Skeletal muscle satellite cell (primary cell): ENCODE results near the gene GAP43.

Experiments
- H3K27me3 ChIP-seq: 2 replicates; pipeline ENCODE4 v1.7.0; 2013; ENCODE audit warnings: low read length; ENCODE audit not compliant: control insufficient read depth, insufficient read depth
- H3K36me3 ChIP-seq: 2 replicates; pipeline ENCODE4 v1.7.0; 2013; ENCODE audit warnings: mild to moderate bottlenecking, control low read depth, low read length; ENCODE audit not compliant: insufficient read depth
- H3K4me1 ChIP-seq: 2 replicates; pipeline ENCODE4 v1.7.0; 2013; ENCODE audit warnings: low read length; ENCODE audit not compliant: control insufficient read depth, insufficient read depth
- H3K4me2 ChIP-seq: 2 replicates; pipeline ENCODE4 v1.7.0; 2013; ENCODE audit warnings: mild to moderate bottlenecking, low read length
- H3K4me3 ChIP-seq: 2 replicates; pipeline ENCODE4 v1.7.0; 2013; ENCODE audit warnings: low read length
- H3K9ac ChIP-seq: 2 replicates; pipeline ENCODE4 v1.7.0; 2013; ENCODE audit warnings: mild to moderate bottlenecking, low read depth, low read length, moderate library complexity
- H3K9me3 ChIP-seq: replicated peaks from 2 replicates; pipeline ENCODE4 v1.7.0; 2013; ENCODE audit warnings: mild to moderate bottlenecking, control low read depth, low read length

Gene GAP43

GRCh38 chr3:115652738-115653137 lies 29.4 kb downstream of the GAP43 start:
- Histone ChIP-seq H3K27me3 (no peaks in the 10 kb centered on the region), H3K4me2 (no peak overlapping the region), H3K36me3 (no peaks in the 10 kb centered on the region), H3K9me3 (no peaks in the 10 kb centered on the region), H3K4me1 (peaks cover 21% of the 10 kb centered on the region), H3K9ac (no peak overlapping the region), H3K4me3 (no peak overlapping the region)

GRCh38 chr3:115655761-115656282 lies 32.5 kb downstream of the GAP43 start:
- Histone ChIP-seq H3K9ac (no peak overlapping the region), H3K36me3 (no peaks in the 10 kb centered on the region), H3K27me3 (no peaks in the 10 kb centered on the region), H3K4me1 (peaks cover 29% of the 10 kb centered on the region), H3K4me3 (no peak overlapping the region), H3K4me2 (no peak overlapping the region), H3K9me3 (no peaks in the 10 kb centered on the region)

- H3K4me2 ChIP-seq = peak overlapping the region; percentile 1
- H3K9ac ChIP-seq = peak overlapping the region; percentile 96
- H3K4me1 ChIP-seq = peaks cover 29% of the 10 kb centered on the region
- no peaks in the 10 kb centered on the region for H3K27me3 ChIP-seq
- no peaks in the 10 kb centered on the region for H3K9me3 ChIP-seq
- no peak overlapping the region for H3K4me3 ChIP-seq
- H3K36me3 ChIP-seq = no peaks in the 10 kb centered on the region
Measured at GRCh38 chr3:115657168-115657567, 33.9 kb downstream of the GAP43 start.

GRCh38 chr3:115658032-115658336 lies 34.7 kb downstream of the GAP43 start:
- peak overlapping the region; percentile 72 for H3K4me3 ChIP-seq
- no peaks in the 10 kb centered on the region for H3K9me3 ChIP-seq
- no peaks in the 10 kb centered on the region for H3K27me3 ChIP-seq
- H3K4me1 ChIP-seq = peaks cover 29% of the 10 kb centered on the region
- peak overlapping the region; percentile 90 for H3K4me2 ChIP-seq
- no peaks in the 10 kb centered on the region for H3K36me3 ChIP-seq
- H3K9ac ChIP-seq = peak overlapping the region; percentile 96

GRCh38 chr3:115658337-115659181 lies 35.2 kb downstream of the GAP43 start:
- Histone ChIP-seq H3K9me3 (no peaks in the 10 kb centered on the region), H3K36me3 (no peaks in the 10 kb centered on the region), H3K4me3 (peak overlapping the region; percentile 72), H3K4me1 (peaks cover 29% of the 10 kb centered on the region), H3K27me3 (no peaks in the 10 kb centered on the region), H3K4me2 (peak overlapping the region; percentile 90), H3K9ac (peak overlapping the region; percentile 96)

GRCh38 chr3:115659253-115660220 lies 36.2 kb downstream of the GAP43 start:
- Histone ChIP-seq H3K9me3 (no peaks in the 10 kb centered on the region), H3K9ac (peak overlapping the region; percentile 96), H3K4me1 (peaks cover 29% of the 10 kb centered on the region), H3K4me2 (peak overlapping the region; percentile 90), H3K4me3 (peak overlapping the region; percentile 72), H3K36me3 (no peaks in the 10 kb centered on the region), H3K27me3 (no peaks in the 10 kb centered on the region)

GRCh38 chr3:115660646-115661337 lies 37.5 kb downstream of the GAP43 start:
- H3K36me3 ChIP-seq = no peaks in the 10 kb centered on the region
- no peaks in the 10 kb centered on the region for H3K27me3 ChIP-seq
- H3K4me3 ChIP-seq = no peak overlapping the region
- peaks cover 31% of the 10 kb centered on the region for H3K4me1 ChIP-seq
- no peaks in the 10 kb centered on the region for H3K9me3 ChIP-seq
- H3K9ac ChIP-seq = no peak overlapping the region
- no peak overlapping the region for H3K4me2 ChIP-seq

GRCh38 chr3:115662356-115662755 lies 39.0 kb downstream of the GAP43 start:
- H3K4me2 ChIP-seq = no peak overlapping the region
- no peaks in the 10 kb centered on the region for H3K9me3 ChIP-seq
- H3K9ac ChIP-seq = no peak overlapping the region
- H3K4me1 ChIP-seq = peaks cover 43% of the 10 kb centered on the region
- H3K27me3 ChIP-seq = no peaks in the 10 kb centered on the region
- H3K4me3 ChIP-seq = no peak overlapping the region
- H3K36me3 ChIP-seq = no peaks in the 10 kb centered on the region

- Histone ChIP-seq H3K4me1 (peaks cover 40% of the 10 kb centered on the region), H3K36me3 (no peaks in the 10 kb centered on the region), H3K4me2 (no peak overlapping the region), H3K9ac (no peak overlapping the region), H3K4me3 (no peak overlapping the region), H3K27me3 (no peaks in the 10 kb centered on the region), H3K9me3 (no peaks in the 10 kb centered on the region)
Measured at GRCh38 chr3:115663414-115663813, 40.1 kb downstream of the GAP43 start.

GRCh38 chr3:115666081-115666480 lies 42.8 kb downstream of the GAP43 start:
- no peak overlapping the region for H3K4me3 ChIP-seq
- H3K27me3 ChIP-seq = no peaks in the 10 kb centered on the region
- H3K4me1 ChIP-seq = peaks cover 23% of the 10 kb centered on the region
- no peaks in the 10 kb centered on the region for H3K36me3 ChIP-seq
- no peak overlapping the region for H3K4me2 ChIP-seq
- H3K9ac ChIP-seq = no peak overlapping the region
- H3K9me3 ChIP-seq = no peaks in the 10 kb centered on the region
